ENCODE data around the gene PBX4. TPM values are rescaled to one million over a fixed set of nuclear protein-coding genes. Genes with fewer than 3 reads are reported as not detected.
A peak's percentile ranks its signal among the peaks of the same experiment; 100 is the strongest.

The PBX4 gene
- total and polyA plus RNA-seq, 10 donors, result 4.4 to 17.8 (median 9.7) TPM

- intact Hi-C loops (cut with DNase I; ENCODE audit: low total_unique reads), result no loop called here
- Histone ChIP-seq H3K4me1 (peaks cover 3 to 15% (median 7%) of the 10 kb centered on the region in 6 donors), H3K27me3 (replicated peaks in 1 of 7) (no peaks in the 10 kb centered on the region), H3K4me3 (no peak overlapping the region), H3K27ac (no peak overlapping the region), H3K36me3 (peaks cover 18 to 100% (median 96%) of the 10 kb centered on the region in 6 donors), H3K9me3 (no peaks in the 10 kb centered on the region)
- TF ChIP-seq, protein P1, sequence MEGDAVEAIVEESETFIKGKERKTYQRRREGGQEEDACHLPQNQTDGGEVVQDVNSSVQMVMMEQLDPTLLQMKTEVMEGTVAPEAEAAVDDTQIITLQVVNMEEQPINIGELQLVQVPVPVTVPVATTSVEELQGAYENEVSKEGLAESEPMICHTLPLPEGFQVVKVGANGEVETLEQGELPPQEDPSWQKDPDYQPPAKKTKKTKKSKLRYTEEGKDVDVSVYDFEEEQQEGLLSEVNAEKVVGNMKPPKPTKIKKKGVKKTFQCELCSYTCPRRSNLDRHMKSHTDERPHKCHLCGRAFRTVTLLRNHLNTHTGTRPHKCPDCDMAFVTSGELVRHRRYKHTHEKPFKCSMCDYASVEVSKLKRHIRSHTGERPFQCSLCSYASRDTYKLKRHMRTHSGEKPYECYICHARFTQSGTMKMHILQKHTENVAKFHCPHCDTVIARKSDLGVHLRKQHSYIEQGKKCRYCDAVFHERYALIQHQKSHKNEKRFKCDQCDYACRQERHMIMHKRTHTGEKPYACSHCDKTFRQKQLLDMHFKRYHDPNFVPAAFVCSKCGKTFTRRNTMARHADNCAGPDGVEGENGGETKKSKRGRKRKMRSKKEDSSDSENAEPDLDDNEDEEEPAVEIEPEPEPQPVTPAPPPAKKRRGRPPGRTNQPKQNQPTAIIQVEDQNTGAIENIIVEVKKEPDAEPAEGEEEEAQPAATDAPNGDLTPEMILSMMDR (IDR thresholded peaks at IDR 0.05 in 8 of 11, conservative IDR thresholded peaks at IDR 0.05 in 3 of 11), result no peak
- peak in 1 of 3 donors; percentile 44 for TF ChIP-seq POLR2AphosphoS5 (IDR thresholded peaks at IDR 0.05)
- WGBS, 5 donors, result 93 to 97% (median 96%) methylated on average over 15 to 27 of the region's 27 CpGs
- peak; percentile 58 for DNase-seq
Observed at GRCh38 chr19:19655641-19656343, 37.3 kb upstream of the PBX4 start.

- Histone ChIP-seq H3K9me3 (no peaks in the 10 kb centered on the region), H3K4me1 (peaks cover 0 to 8% (median 3%) of the 10 kb centered on the region in 6 donors), H3K27ac (no peak overlapping the region), H3K27me3 (replicated peaks in 1 of 7) (no peaks in the 10 kb centered on the region), H3K4me3 (no peak overlapping the region), H3K36me3 (peaks cover 18 to 100% (median 100%) of the 10 kb centered on the region in 6 donors)
- intact Hi-C loops (cut with DNase I; ENCODE audit: low total_unique reads), result no loop called here
- WGBS, 5 donors, result 96 to 100% (median 98%) methylated on average over 13 to 22 of the region's 22 CpGs
- DNase-seq, result peak; percentile 59
- no peak for TF ChIP-seq POLR2A (IDR thresholded peaks at IDR 0.05)
- TF ChIP-seq POLR2AphosphoS5 (IDR thresholded peaks at IDR 0.05), result no peak
- TF ChIP-seq, protein P1 (IDR thresholded peaks at IDR 0.05 in 8 of 11, conservative IDR thresholded peaks at IDR 0.05 in 3 of 11), result no peak
Observed at GRCh38 chr19:19655051-19655594, 36.6 kb upstream of the PBX4 start.

DNA sequence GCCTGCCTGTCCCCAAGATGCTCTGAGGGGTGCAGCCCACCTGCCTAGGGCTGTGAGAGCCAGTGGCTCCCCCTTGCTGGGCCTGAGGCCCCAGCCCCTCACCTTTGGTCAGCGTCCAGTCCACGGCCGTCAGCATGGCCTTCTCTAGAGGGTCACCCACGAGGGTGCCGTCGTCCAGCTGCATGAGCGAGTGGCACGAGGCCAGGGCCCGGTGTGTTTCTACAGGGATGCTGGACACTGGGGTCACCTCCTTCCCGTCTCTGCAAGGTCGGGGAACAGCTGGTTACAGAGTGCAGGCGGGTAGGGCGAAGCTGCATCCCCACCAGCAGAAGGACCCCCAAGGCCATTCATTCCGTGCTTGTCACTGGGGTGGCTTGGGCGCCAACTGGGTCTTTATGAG is 36.0 kb upstream of the PBX4 start:
- Histone ChIP-seq H3K9me3 (no peaks in the 10 kb centered on the region), H3K4me1 (peaks cover 0 to 1% (median 0%) of the 10 kb centered on the region in 6 donors), H3K4me3 (no peak overlapping the region), H3K36me3 (peaks cover 18 to 100% (median 100%) of the 10 kb centered on the region in 6 donors), H3K27ac (no peak overlapping the region), H3K27me3 (replicated peaks in 1 of 7) (no peaks in the 10 kb centered on the region)
- 93 to 98% (median 94%) methylated on average over 8 to 15 of the region's 15 CpGs for WGBS, 5 donors
- TF ChIP-seq POLR2A (IDR thresholded peaks at IDR 0.05) (no peak), POLR2AphosphoS5 (IDR thresholded peaks at IDR 0.05) (no peak)
- TF ChIP-seq, protein P1 (IDR thresholded peaks at IDR 0.05 in 8 of 11, conservative IDR thresholded peaks at IDR 0.05 in 3 of 11), result no peak
- DNase-seq, result peak; percentile 42
- intact Hi-C loops (cut with DNase I; ENCODE audit: low total_unique reads), result no loop called here

- Histone ChIP-seq H3K9me3 (no peaks in the 10 kb centered on the region), H3K36me3 (peaks cover 17 to 100% (median 99%) of the 10 kb centered on the region in 6 donors), H3K4me3 (no peak overlapping the region), H3K27me3 (replicated peaks in 1 of 7) (no peaks in the 10 kb centered on the region), H3K27ac (no peak overlapping the region), H3K4me1 (no peaks in the 10 kb centered on the region)
- intact Hi-C loops (cut with DNase I; ENCODE audit: low total_unique reads), result no loop called here
- TF ChIP-seq, protein P1 (IDR thresholded peaks at IDR 0.05 in 8 of 11, conservative IDR thresholded peaks at IDR 0.05 in 3 of 11), result no peak
- TF ChIP-seq POLR2AphosphoS5 (IDR thresholded peaks at IDR 0.05), result peak in 1 of 3 donors; percentile 19
- no peak for DNase-seq
- 96 to 98% (median 98%) methylated on average over 11 to 23 of the region's 23 CpGs for WGBS, 5 donors
Observed at GRCh38 chr19:19653597-19654147, 35.2 kb upstream of the PBX4 start.
